SK-N-MC (cell line): ENCODE data around the gene GBX2.

Experiments used
- FOXP2 ChIP-seq: optimal IDR thresholded peaks from 2 replicates; pipeline ENCODE3; 2011; ENCODE audit warnings: mild to moderate bottlenecking, moderate library complexity; ENCODE audit not compliant: insufficient read depth; ENCODE audit errors: extremely low read length, control extremely low read depth
- POLR2AphosphoS5 ChIP-seq: IDR thresholded peaks from 2 replicates; pipeline ENCODE4 v1.6.1; 2012; ENCODE audit warnings: mild to moderate bottlenecking, low read depth, low read length, borderline replicate concordance

- TF ChIP-seq POLR2AphosphoS5, result no peak
- TF ChIP-seq FOXP2, result no peak
Measured at GRCh38 chr2:236166796-236167296, 1.3 kb downstream of the GBX2 start.
